BE2C (cell line): ENCODE results near the gene VWA5B2.

Source experiments
- DNase-seq: peaks from one replicate; pipeline ENCODE4 v3.0.0-alpha.2; 2020
- H3K27me3 ChIP-seq: fragments of 250-450 bp; sonication (Bioruptor Pico); 2 replicates; pipeline ENCODE4 v1.5.1; 2020; ENCODE audit warnings: mild to moderate bottlenecking
- H3K36me3 ChIP-seq: fragments of 250-450 bp; sonication (Bioruptor Pico); 2 replicates; pipeline ENCODE4 v1.5.1; 2020; ENCODE audit warnings: mild to moderate bottlenecking
- H3K4me1 ChIP-seq: fragments of 250-450 bp; sonication (Bioruptor Pico); 2 replicates; pipeline ENCODE4 v1.5.1; 2020
- H3K4me3 ChIP-seq: 2 replicates; pipeline ENCODE4 v1.5.1; 2011; ENCODE audit warnings: low read depth, low read length
- H3K9me3 ChIP-seq: fragments of 250-450 bp; sonication (Bioruptor Pico); 2 replicates; pipeline ENCODE4 v1.5.1; 2020
- TF ChIP-seq, protein P1 (sequence below): IDR thresholded peaks from 2 replicates; pipeline ENCODE4 v1.5.1; 2012; ENCODE audit warnings: mild to moderate bottlenecking, low read depth, low read length

VWA5B2 gene

GRCh38 chr3:184193991-184194539, 35.3 kb upstream of the VWA5B2 start:
- Histone ChIP-seq H3K36me3 (peaks cover 53% of the 10 kb centered on the region), H3K27me3 (no peaks in the 10 kb centered on the region), H3K4me1 (no peaks in the 10 kb centered on the region), H3K9me3 (no peaks in the 10 kb centered on the region), H3K4me3 (no peak overlapping the region)
- TF ChIP-seq, protein P1, sequence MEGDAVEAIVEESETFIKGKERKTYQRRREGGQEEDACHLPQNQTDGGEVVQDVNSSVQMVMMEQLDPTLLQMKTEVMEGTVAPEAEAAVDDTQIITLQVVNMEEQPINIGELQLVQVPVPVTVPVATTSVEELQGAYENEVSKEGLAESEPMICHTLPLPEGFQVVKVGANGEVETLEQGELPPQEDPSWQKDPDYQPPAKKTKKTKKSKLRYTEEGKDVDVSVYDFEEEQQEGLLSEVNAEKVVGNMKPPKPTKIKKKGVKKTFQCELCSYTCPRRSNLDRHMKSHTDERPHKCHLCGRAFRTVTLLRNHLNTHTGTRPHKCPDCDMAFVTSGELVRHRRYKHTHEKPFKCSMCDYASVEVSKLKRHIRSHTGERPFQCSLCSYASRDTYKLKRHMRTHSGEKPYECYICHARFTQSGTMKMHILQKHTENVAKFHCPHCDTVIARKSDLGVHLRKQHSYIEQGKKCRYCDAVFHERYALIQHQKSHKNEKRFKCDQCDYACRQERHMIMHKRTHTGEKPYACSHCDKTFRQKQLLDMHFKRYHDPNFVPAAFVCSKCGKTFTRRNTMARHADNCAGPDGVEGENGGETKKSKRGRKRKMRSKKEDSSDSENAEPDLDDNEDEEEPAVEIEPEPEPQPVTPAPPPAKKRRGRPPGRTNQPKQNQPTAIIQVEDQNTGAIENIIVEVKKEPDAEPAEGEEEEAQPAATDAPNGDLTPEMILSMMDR = no peak
- no peak for DNase-seq

DNA sequence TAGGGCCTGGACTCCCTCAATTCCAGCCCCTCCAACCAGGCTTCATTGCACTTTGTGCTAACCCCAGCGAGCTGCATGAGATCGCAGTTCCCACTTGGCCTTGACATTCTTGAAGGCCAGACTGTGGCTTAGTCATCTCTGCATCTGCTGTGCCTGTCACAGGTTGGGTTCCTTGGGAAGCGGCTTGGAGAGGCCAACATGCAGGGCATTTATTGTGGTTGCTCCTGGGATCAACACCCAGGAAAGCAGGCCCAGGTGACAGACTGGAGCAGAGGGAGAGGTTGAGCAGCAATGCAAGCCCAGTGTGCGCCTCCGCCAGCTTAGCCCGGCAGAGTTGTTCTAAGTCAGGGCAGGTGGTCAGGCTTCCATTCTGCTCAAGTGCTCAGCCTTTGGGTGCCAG, 32.8 kb upstream of the VWA5B2 start:
- Histone ChIP-seq H3K36me3 (peaks cover 30% of the 10 kb centered on the region), H3K9me3 (no peaks in the 10 kb centered on the region), H3K4me3 (no peak overlapping the region), H3K27me3 (no peaks in the 10 kb centered on the region), H3K4me1 (no peaks in the 10 kb centered on the region)
- DNase-seq = no peak
- TF ChIP-seq, protein P1 = no peak

DNA sequence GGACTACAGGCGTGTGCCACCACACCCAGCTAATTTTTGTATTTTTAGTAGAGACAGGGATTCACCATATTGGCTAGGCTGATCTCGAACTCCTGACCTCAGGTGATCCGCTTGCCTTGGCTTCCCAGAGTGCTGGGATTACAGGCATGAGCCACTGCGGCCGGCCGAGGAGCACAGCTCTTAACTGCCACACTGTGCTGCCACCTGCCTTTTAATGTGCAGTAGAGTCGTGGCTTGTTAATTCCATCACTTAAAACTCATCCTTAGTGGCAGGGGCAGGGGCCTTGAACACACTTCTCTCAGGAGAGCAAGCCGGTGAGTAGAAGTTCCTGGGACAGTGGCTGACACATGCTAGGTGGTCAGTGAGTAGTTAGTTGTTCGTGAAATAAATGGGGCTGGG, 30.9 kb upstream of the VWA5B2 start:
- H3K4me1 ChIP-seq = no peaks in the 10 kb centered on the region
- H3K36me3 ChIP-seq = peaks cover 12% of the 10 kb centered on the region
- H3K27me3 ChIP-seq = no peaks in the 10 kb centered on the region
- H3K4me3 ChIP-seq = no peak overlapping the region
- TF ChIP-seq, protein P1 = no peak
- no peak for DNase-seq
- no peaks in the 10 kb centered on the region for H3K9me3 ChIP-seq

- Histone ChIP-seq H3K27me3 (no peaks in the 10 kb centered on the region), H3K4me3 (no peak overlapping the region), H3K9me3 (no peaks in the 10 kb centered on the region), H3K4me1 (no peaks in the 10 kb centered on the region), H3K36me3 (no peaks in the 10 kb centered on the region)
- DNase-seq = no peak
- TF ChIP-seq, protein P1 = no peak
These were observed 28.6 kb upstream of the VWA5B2 start for GRCh38 chr3:184200825-184201224.

DNA sequence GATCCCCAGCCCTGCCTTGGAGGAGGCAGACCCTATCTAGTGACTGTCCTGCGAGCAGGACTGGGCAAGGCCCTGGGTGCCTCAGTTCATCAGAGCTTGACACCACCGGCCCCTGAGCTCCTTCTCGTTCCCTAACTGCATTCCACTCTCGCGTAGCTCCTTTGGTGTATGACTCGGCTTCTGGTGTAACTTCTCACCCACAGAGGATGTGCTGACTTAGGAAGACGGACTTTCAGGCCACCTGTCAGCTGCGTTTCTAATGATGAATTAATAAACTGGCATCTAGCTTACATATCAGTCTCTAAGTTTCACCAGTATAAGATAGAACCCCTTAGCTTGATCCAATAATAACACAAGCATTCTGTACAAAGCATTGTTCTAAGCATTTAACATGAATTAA, 25.9 kb upstream of the VWA5B2 start:
- Histone ChIP-seq H3K4me3 (no peak overlapping the region), H3K27me3 (no peaks in the 10 kb centered on the region), H3K4me1 (no peaks in the 10 kb centered on the region), H3K36me3 (no peaks in the 10 kb centered on the region), H3K9me3 (no peaks in the 10 kb centered on the region)
- TF ChIP-seq, protein P1 = no peak
- DNase-seq = no peak

DNA sequence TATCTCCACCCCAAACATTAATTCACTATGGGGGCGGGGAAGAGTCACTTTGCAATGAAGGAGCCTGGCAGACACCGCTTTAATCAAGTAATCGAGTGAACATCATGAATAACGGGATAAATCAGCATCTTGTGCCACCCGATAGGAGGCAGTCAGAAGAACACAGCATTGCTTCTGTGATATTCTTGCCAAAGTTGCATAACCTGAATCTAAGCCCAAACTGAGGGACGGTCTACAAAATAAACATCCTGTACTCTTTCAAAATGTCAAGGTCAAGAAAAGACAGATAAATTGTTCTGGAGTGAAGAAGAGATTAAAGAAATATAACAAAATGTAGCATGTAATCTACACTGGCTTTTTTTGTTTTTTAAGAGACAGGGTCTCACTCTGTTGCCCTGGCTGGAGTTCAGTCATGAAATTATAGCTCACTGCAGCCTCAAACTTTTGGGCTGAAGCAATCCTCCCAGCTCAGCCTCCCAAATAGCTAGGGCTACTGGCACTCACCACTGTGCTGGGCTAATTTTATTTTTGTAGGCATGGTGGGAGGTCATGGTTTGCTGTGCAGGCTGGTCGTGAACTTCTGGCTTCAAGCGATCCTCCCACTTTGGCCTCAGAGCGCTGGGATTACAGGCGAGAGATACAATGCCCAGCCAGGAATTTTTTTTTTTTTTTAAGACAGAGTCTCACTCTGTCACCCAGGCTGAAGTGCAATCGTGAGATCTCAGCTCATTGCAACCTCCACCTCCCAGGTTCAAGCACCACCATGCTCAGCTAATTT, 20.1 kb upstream of the VWA5B2 start:
- TF ChIP-seq, protein P1 = no peak
- H3K9me3 ChIP-seq = no peaks in the 10 kb centered on the region
- peaks cover 6% of the 10 kb centered on the region; the same call in 1 of the 2 replicates for H3K27me3 ChIP-seq
- H3K4me3 ChIP-seq = no peak overlapping the region
- H3K36me3 ChIP-seq = no peaks in the 10 kb centered on the region
- H3K4me1 ChIP-seq = peaks cover 4% of the 10 kb centered on the region
- no peak for DNase-seq
